SU-DHL-6 (cell line): Measurements from ENCODE around the gene PCLO.

Experiments
- CTCF ChIP-seq: fragments of 200-600 bp; sonication (generic); IDR thresholded peaks from one replicate; pipeline ENCODE4 v1.5.1; 2017; ENCODE audit warnings: antibody characterized with exemption, mild to moderate bottlenecking, low read length, moderate library complexity; ENCODE audit not compliant: insufficient read depth, poor library complexity, severe bottlenecking
- EZH2phosphoT487 ChIP-seq: fragments of 200-600 bp; sonication (generic), shearing (Covaris generic); conservative IDR thresholded peaks from 2 replicates; pipeline ENCODE4 v1.6.1; 2018; ENCODE audit warnings: mild to moderate bottlenecking, antibody characterized with exemption, low read length, moderate library complexity, mixed read lengths

- TF ChIP-seq CTCF (no peak), EZH2phosphoT487 (no peak)
These were observed 439.3 kb downstream of the PCLO start for GRCh38 chr7:82723411-82723810.
